Cardiac septum (tissue), 1 donor: Measurements from ENCODE around the gene ROM1. TPM values are rescaled to one million over a fixed set of nuclear protein-coding genes. Genes with fewer than 3 reads are reported as not detected.
A peak's percentile ranks its signal among the peaks of the same experiment; 100 is the strongest.
"Not testable (repeated sequence)": the region's sequence is repeated elsewhere in the genome, so short reads cannot be mapped to it uniquely, and the experiment has no call there.

Experiments used
- DNase-seq: peaks from one replicate; pipeline ENCODE4 v3.0.0-alpha.2; 2020; ENCODE audit warnings: low spot score
- intact Hi-C: fragments of 100-400 bp; cut with DNase I; formaldehyde crosslinking; loops from one replicate; pipeline ENCODE4 v1.14.0; 2022
- long read RNA-seq: library from polyadenylated mRNA; unstranded; transcript quantifications from one replicate; pipeline ENCODE4 v2.0.0, GENCODE V29; 2021
- total RNA-seq: library from RNA; stranded (reverse); fragmentation: NEBNext Ultra II Directional; extraction: Animal tissue kit (Norgen Biotek cat#: 25700); gene quantifications from one replicate; pipeline ENCODE4 v1.2.1, GENCODE V29; 2021
- donor health status: DM: no; HTN: no; CAD: no.

ROM1 gene, protein sequence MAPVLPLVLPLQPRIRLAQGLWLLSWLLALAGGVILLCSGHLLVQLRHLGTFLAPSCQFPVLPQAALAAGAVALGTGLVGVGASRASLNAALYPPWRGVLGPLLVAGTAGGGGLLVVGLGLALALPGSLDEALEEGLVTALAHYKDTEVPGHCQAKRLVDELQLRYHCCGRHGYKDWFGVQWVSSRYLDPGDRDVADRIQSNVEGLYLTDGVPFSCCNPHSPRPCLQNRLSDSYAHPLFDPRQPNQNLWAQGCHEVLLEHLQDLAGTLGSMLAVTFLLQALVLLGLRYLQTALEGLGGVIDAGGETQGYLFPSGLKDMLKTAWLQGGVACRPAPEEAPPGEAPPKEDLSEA
- 6.0 TPM for total RNA-seq
- long read RNA-seq, partial matches to known transcripts: 1 of 7 reads
- long read RNA-seq, other reads (novel, unspliced or antisense): 2 of 7 reads

DNA sequence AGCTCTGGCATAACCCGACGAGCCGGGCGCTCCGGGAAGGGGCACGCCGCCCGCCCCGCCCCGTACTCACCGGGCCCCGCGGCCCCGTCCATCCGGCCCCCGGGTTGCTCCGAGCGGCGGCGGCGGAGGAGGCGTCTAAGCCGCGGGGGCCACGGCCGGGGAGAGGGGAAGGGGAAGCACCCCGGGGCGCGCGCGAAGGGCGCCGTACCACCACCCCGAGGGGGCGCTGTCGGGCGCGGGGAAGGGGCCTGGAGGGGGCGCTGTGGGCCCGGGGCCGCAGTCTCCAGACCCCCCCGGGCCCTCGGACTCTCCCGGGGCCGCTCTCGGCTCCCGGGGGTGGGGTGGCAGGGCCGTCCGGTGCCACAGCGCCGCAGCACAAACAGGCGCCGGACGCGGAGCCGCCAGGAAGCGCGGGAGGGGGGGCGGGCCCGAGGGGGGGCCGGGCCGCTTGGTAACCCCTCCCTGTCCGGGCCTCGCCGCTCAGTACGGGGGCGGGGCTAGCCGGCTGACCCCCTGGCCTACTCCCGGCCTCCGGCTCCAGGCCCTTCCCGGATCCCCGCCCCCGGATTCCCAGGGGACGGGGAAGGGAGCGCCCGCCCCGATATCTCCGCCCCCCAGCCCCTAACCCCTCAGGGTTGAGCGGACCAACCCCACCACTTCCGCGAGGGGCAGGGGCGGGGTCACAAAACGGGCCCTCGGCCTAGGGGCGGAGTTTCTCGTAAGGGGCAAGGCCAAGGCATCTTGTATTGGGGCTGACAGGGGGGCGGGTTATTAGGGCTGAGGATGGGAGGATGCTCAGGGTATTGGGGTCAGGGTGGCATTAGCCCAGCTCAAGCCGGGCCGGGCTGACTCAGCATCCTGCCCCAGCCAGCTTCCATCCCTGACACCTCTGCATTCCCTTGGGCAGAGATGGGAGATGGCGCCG is at the start of gene ROM1, which contains the start of gene EML3:
ROM1 (plus strand) TSS at position 892 of the 925 bp plus-strand sequence; CDS start at position 917, 25 bp downstream.
EML3 (minus strand) TSS at position 410 of the 925 bp plus-strand sequence; CDS start at position 92, 318 bp downstream.
- peak; percentile 95 for DNase-seq
- intact Hi-C loops: no loop called here

GRCh38 chr11:62565100-62565802 is 47.8 kb upstream of the ROM1 start:
- intact Hi-C loops: no loop called here
- no peak for DNase-seq

DNA sequence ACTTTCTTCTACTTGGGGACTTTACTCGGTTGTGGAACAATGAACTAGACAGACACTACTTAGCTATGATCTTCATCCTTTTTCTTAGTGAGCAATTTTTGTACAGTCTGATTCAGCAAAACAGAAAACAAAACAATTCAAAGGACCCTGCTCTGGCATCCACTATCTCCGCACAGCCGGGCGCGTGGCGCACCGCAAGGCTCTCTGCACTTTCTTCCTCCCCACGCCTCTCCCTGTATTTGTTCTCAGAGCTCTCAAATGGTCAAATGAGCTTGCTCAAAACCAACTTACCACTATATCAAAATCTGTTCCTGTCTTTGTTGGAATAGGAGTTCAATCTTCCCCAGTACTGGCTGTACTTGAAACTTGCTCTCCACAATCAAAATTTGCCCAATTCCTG is 46.8 kb upstream of the ROM1 start:
- no peak for DNase-seq
- intact Hi-C loops: no loop called here

DNA sequence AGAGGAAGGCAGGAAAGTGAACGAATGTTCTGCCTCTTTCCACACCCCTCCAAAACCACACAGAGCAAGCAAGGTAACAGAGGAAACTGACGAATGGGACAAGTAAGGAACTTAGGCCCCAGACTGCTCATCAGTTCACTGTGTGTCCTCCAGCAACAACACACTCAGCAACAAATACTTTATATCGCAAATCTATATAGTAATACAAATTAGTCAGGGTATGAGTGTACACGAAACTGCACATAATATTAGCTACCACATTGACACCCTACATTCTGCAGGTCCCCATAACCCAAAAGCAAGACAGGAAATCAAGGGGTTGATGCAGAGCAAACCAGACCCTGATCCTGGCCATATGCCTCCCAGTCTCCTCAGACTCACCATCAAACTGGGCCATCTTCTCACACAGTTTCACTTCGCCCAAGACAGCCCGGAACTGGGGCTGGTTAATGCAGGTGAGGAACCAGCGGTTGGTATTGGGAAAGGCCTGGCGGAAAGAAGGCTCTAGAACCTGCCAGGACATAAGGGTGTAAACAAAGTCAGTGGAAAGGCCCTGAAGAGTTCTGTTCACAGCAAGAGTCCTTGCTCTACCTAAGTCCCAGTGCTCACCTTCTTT is 45.9 kb upstream of the ROM1 start:
- DNase-seq: no peak
- intact Hi-C loops: no loop called here

- intact Hi-C loops: no loop called here
- no peak for DNase-seq
These were observed 43.4 kb upstream of the ROM1 start for GRCh38 chr11:62569611-62570010.

- intact Hi-C loops, DNase-seq: not testable (repeated sequence)
These were observed 42.2 kb upstream of the ROM1 start for GRCh38 chr11:62570903-62571302.

- intact Hi-C loops, DNase-seq: not testable (repeated sequence)
These were observed 41.6 kb upstream of the ROM1 start for GRCh38 chr11:62571493-62571892.

DNA sequence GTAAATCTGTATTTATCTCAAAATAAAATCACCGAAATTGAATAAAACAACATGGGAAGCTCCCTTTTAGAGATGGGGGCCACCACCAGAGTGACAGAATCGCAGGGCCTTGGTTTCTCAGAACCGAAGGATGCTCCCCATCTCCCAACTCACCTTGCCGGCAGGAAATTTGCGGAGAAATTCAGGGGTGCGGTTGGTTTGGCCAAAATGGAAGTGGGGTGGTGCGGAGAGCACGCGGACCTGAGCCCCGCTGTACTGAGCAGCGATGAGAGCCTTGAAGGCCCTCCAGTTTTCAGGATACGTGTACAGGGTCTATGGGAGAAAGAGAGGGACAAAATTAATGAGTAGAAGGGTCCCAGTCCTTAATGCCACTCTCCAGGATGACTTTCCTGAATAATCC is 40.6 kb upstream of the ROM1 start:
- no peak for DNase-seq
- intact Hi-C loops: no loop called here

- DNase-seq: no peak
- intact Hi-C loops: no loop called here
These were observed 40.0 kb upstream of the ROM1 start for GRCh38 chr11:62573006-62573591.

DNA sequence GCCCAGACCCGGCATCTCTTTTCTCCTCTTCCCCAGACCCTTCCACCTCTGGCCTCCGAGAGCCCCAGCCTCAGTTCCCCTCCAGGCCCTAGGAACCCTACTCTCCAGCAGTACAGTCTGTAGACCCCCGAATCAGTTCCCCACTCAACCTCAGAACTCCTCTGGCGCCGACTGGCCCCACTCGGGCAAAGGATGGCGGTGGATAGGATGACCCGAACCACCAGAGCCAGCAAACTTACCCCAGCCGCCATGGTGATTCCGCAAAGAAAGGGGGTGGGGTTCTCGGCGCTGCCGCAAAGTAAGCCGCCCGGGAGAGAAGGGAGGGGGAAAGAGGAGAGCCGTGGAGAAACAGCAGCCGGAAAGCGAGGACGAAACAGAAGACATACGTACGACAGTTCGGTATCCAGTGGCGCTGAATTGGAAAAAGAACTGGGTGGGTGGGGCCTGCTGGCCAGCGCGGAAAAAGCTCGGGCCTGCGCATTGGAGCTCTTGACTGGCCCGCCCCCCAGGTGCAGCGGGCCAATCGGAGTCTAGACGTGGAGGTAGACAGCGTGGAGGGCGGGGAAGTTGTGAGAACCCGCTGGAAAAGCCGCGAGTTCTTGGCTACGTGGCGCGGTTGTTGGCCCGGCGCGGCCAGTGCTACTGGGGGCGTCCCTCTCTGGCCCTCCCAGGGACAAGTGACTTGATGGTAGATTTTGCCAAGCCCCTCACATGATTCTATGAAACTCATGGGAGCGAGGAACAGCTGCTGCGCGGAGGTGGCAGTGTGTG is 39.3 kb upstream of the ROM1 start, which contains the start of gene EEF1G:
EEF1G (minus strand) TSS at position 300 of the 771 bp plus-strand sequence; CDS start at position 251, 49 bp downstream.
- intact Hi-C loops: no loop called here

DNA sequence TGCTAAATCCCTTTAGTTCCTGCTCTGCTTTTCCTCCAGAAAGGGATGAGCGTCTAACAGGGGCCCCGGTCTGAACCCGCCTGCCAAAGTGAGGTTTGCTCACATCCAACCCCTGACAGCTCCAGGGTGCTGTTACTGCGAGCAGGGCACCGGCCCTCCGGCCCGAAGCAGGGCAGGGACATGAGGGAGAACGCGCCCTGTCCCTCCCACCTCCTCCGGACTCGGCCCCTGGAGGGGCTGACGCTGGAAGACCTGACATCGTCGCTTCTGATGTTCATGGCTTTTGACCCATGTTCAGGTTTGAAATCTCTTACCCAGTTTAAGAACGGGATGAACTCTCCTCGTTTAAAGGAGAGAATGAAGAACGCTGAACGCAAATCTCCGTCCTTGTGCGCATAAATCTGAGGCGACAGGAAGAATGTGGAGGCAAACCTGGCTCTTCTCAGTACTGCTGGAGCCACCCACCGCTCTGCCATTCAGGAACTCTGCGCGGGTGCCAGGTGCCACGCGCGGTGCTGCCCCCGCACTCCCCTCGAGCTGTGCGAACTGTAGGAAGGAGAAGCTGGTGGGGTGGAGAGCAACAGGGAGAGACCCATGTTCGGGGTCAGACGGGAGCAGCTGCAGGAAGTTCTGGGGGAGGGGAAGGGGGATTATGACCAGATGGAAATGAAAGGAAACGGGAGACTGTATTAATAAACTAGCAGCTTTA is 38.5 kb upstream of the ROM1 start:
- intact Hi-C loops: no loop called here
- DNase-seq: no peak

More for the DNA sequence above, 39.3 kb upstream of the ROM1 start, which contains the start of gene EEF1G:
- DNase-seq: peak; percentile 99

GRCh38 chr11:62575156-62575555 is 37.9 kb upstream of the ROM1 start:
- intact Hi-C loops: no loop called here

GRCh38 chr11:62575837-62576236 is 37.2 kb upstream of the ROM1 start:
- intact Hi-C loops: no loop called here
- DNase-seq: no peak

More at GRCh38 chr11:62575156-62575555, 37.9 kb upstream of the ROM1 start:
- DNase-seq: no peak

DNA sequence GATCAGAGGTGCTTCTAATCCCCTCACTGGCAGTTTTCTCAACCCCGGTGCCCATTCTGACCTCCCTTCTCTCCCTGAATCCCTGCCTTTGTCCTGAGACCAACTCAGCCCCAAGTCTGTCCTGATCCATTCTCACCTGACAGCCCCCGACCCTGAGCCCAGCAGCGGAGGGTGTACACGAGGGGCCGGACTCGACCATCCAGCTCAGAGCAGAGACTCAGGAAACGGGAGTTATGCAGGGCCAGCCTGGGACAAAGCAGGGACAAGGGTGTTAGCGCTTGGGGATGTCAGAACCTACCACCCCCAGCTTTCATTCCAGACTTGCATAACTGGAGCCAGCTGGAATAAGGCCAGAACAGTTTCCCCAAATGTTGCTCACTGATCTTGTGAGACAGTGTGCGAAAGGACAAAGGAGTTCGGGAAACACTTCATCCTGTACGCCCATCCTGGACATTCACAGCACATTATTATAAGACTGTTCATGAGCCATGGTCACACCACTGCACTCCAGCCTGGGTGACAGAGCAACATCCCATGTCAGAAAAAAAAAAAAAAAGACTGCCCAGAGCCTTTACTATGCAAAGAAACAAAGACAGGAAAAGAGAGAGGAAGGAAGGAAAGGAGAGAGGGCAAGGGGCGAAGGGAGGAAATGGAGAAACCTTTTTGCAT is 35.9 kb upstream of the ROM1 start:
- no peak for DNase-seq
- intact Hi-C loops: no loop called here

DNA sequence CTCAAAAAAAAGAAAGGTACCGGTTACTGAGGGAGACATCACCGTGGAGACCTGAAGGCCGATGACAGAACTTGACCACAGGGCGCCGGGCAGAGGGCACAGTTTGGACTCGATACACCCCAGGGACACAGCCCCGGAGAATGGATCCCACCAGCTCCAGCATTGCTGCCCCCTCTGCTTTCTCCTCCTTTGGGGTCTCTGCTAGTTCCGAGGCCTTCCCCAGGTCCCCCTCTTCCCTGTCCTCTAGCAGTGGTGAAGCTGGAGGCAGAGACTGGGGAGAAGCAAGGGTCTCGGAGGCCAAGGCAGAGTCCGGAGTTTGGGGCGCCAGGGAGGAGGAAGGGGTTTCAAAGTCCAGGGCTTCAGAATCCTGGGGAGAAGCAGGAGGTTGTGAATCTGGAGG is 34.5 kb upstream of the ROM1 start:
- DNase-seq: no peak
- intact Hi-C loops: no loop called here

DNA sequence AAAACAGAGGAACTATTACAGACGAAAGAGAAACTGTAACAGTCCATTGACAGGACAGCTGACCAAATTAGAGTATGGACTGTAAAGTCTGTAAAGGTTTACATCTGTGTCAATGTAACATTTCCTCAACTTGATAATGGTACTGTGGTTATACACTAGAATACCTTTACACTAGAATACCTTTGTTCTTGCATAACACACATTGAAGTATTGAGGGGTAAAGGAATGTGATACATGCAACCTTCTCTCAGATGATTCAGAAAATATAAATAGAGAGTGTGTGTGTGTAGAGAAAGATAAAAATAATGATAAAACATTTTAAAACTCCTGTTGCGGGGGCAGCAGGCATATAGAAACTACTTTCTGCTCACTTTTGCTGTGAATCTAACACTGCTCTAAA is 33.8 kb upstream of the ROM1 start:
- intact Hi-C loops: no loop called here
- DNase-seq: no peak
